ENCODE results near the gene ISG15. TPM values are rescaled to one million over a fixed set of nuclear protein-coding genes. Genes with fewer than 3 reads are reported as not detected.

The ISG15 gene
- total RNA-seq, 1 donor from 2014 or later: 31.9 TPM

Other genes with a start within 250 kb of the ISG15 start
- gene SAMD11, start 89.6 kb upstream of the ISG15 start, total RNA-seq: not detected in 2 replicates
- 150 and 154 TPM in 2 replicates for gene NOC2L, start 54.2 kb upstream of the ISG15 start, total RNA-seq
- gene KLHL17, start 52.9 kb upstream of the ISG15 start, total RNA-seq: 36.8 and 41.6 TPM in 2 replicates
- 3.7 and 4.0 TPM in 2 replicates for gene PLEKHN1, start 47.0 kb upstream of the ISG15 start, total RNA-seq
- not detected in 2 replicates for gene PERM1, start 31.4 kb upstream of the ISG15 start, total RNA-seq
- 2.0 and 3.1 TPM in 2 replicates for gene HES4, start 13.4 kb upstream of the ISG15 start, total RNA-seq
- 27.6 and 29.2 TPM in 2 replicates for gene AGRN, start 6.6 kb downstream of the ISG15 start, total RNA-seq
- not detected in 2 replicates for gene RNF223, start 60.8 kb downstream of the ISG15 start, total RNA-seq
- gene C1orf159, start 102.6 kb downstream of the ISG15 start, total RNA-seq: 20.5 and 22.1 TPM in 2 replicates
- gene TTLL10, start 160.4 kb downstream of the ISG15 start, total RNA-seq: not detected in 2 replicates
- gene TNFRSF18, start 193.1 kb downstream of the ISG15 start, total RNA-seq: 219 and 231 TPM in 2 replicates
- 441 and 458 TPM in 2 replicates for gene TNFRSF4, start 200.7 kb downstream of the ISG15 start, total RNA-seq
- 161 and 164 TPM in 2 replicates for gene SDF4, start 218.5 kb downstream of the ISG15 start, total RNA-seq
- gene B3GALT6, start 218.7 kb downstream of the ISG15 start, total RNA-seq: 34.6 and 35.8 TPM in 2 replicates
- 3.5 and 3.7 TPM in 2 replicates for gene C1QTNF12, start 233.2 kb downstream of the ISG15 start, total RNA-seq

Measured in activated T-helper 2 cell treated with anti-CD3 and anti-CD28 coated beads, Interferon-gamma antibody, Interleukin-2, Interleukin-4, amounts not matched to agents 10 μg/mL and 5 μg/mL and 100 μg/mL, durations not matched to agents 14 hours and 24 hours and 36 hours (primary cell).